ENCODE results near the gene SART3. TPM values are rescaled to one million over a fixed set of nuclear protein-coding genes. Genes with fewer than 3 reads are reported as not detected.

SART3 gene
- total RNA-seq, 4 donors from 2014 or later, result 28.7 to 71.8 (median 53.2) TPM

- peak within 1 kb of the TSS; percentile 62 to 70 for H3K4me3 ChIP-seq
- H3K9me3 ChIP-seq, result no peaks in the 10 kb centered on the region
- WGBS, 2 donors (ENCODE audit: low coverage in 1 of 2), result 0 to 1% methylated on average over 10 to 18 of the region's 67 CpGs
- peaks cover 0 to 31% (median 8%) of the 10 kb centered on the region in 3 donors for H3K4me1 ChIP-seq
- peak within 1 kb of the TSS; percentile 4 to 84 (median 79) for H3K27ac ChIP-seq
- TF ChIP-seq POLR2AphosphoS5 (IDR thresholded peaks at IDR 0.05) (peak; percentile 61), POLR2A (IDR thresholded peaks at IDR 0.05) (peak in 1 of 2 donors; percentile 36), EP300 (IDR thresholded peaks at IDR 0.05) (no peak), CTCF (IDR thresholded peaks at IDR 0.05) (no peak)
- peaks cover 0 to 36% of the 10 kb centered on the region in 2 donors for H3K36me3 ChIP-seq
- peak; percentile 99 for ATAC-seq
- no peaks in the 10 kb centered on the region for H3K27me3 ChIP-seq
These were observed 45.8 kb downstream of the SART3 start, which contains the start of gene FICD for GRCh38 chr12:108514973-108515814. TSS of gene FICD (plus strand) at chr12:108515277. CDS start at chr12:108516973, 1,696 bp downstream.

GRCh38 chr12:108514468-108514972 is 46.5 kb downstream of the SART3 start:
- peaks cover 0 to 29% of the 10 kb centered on the region in 2 donors for H3K36me3 ChIP-seq
- peak overlapping the region; percentile 8 to 70 for H3K4me3 ChIP-seq
- 7 to 29% methylated on average over 14 to 19 of the region's 19 CpGs for WGBS, 2 donors (ENCODE audit: low coverage in 1 of 2)
- H3K27ac ChIP-seq, result peak overlapping the region in 2 of 4 donors; percentile 41 to 56
- TF ChIP-seq POLR2AphosphoS5 (IDR thresholded peaks at IDR 0.05), result no peak
- TF ChIP-seq CTCF (IDR thresholded peaks at IDR 0.05), result no peak
- no peak for TF ChIP-seq EP300 (IDR thresholded peaks at IDR 0.05)
- TF ChIP-seq POLR2A (IDR thresholded peaks at IDR 0.05), result no peak
- H3K9me3 ChIP-seq, result no peaks in the 10 kb centered on the region
- ATAC-seq, result peak; percentile 18
- H3K27me3 ChIP-seq, result no peaks in the 10 kb centered on the region
- H3K4me1 ChIP-seq, result peaks cover 0 to 30% (median 8%) of the 10 kb centered on the region in 3 donors

GRCh38 chr12:108511633-108512540 is 49.1 kb downstream of the SART3 start:
- H3K27ac ChIP-seq, result no peak overlapping the region
- H3K4me1 ChIP-seq, result peaks cover 0 to 28% (median 8%) of the 10 kb centered on the region in 3 donors
- ATAC-seq, result no peak
- H3K27me3 ChIP-seq, result peaks cover 4% of the 10 kb centered on the region
- H3K36me3 ChIP-seq, result peaks cover 0 to 2% of the 10 kb centered on the region in 2 donors
- H3K4me3 ChIP-seq, result no peak overlapping the region
- H3K9me3 ChIP-seq, result no peaks in the 10 kb centered on the region
- TF ChIP-seq CTCF (IDR thresholded peaks at IDR 0.05) (peak in 3 of 4 experiments; percentile 89 to 91 (median 89)), POLR2A (IDR thresholded peaks at IDR 0.05) (no peak)
- 21 to 28% methylated on average over 10 to 12 of the region's 15 CpGs for WGBS, 2 donors (ENCODE audit: low coverage in 1 of 2)

- Histone ChIP-seq H3K4me3 (no peak overlapping the region), H3K36me3 (no peaks in the 10 kb centered on the region), H3K27ac (no peak overlapping the region), H3K9me3 (no peaks in the 10 kb centered on the region), H3K27me3 (peaks cover 4% of the 10 kb centered on the region), H3K4me1 (peaks cover 0 to 18% (median 3%) of the 10 kb centered on the region in 3 donors)
- WGBS, 2 donors (ENCODE audit: low coverage in 1 of 2), result 57 to 75% methylated on average over 1 to 2 of the region's 2 CpGs
- no peak for ATAC-seq
- TF ChIP-seq CTCF (IDR thresholded peaks at IDR 0.05) (no peak), POLR2A (IDR thresholded peaks at IDR 0.05) (no peak), POLR2AphosphoS5 (IDR thresholded peaks at IDR 0.05) (no peak), EP300 (IDR thresholded peaks at IDR 0.05) (no peak)
These were observed 50.1 kb downstream of the SART3 start for GRCh38 chr12:108510836-108511235.

All from gastroesophageal sphincter (tissue), 4 donors.